ENCODE results near the gene RBM5. TPM values are rescaled to one million over a fixed set of nuclear protein-coding genes. Genes with fewer than 3 reads are reported as not detected.

The RBM5 gene
- total and polyA plus RNA-seq, 8 donors = 117 to 525 (median 415) TPM

DNA sequence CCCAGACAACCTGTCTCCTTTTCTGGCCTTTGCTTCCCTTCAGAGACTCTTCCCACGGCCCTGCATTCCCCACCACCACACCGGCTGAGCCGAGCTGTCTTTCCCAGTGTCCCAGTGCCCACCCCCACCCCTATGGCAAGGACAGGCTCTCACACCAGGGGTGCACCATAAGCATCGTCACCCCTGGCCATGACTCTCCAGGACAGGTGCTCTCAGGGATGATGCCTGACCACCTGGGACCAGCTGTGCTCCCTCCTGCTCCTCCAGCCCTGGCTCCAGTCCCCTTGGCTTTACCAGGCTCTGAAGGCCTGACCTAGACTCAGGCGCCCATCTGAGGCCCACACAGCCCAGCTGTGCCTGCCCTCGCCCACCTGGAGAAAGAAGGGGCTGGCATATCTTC is 48.8 kb downstream of the RBM5 start:
- intact Hi-C loops (cut with DNase I) = no loop called here
- Histone ChIP-seq H3K36me3 (no peaks in the 10 kb centered on the region), H3K27me3 (no peaks in the 10 kb centered on the region), H3K9me3 (no peaks in the 10 kb centered on the region), H3K4me3 (no peak overlapping the region), H3K27ac (no peak overlapping the region), H3K4me1 (peaks cover 7 to 18% of the 10 kb centered on the region in 2 donors)
- no peak for TF ChIP-seq CTCF (IDR thresholded peaks at IDR 0.05)
- ATAC-seq (no peak), DNase-seq (no peak)

- no peaks in the 10 kb centered on the region for H3K27me3 ChIP-seq
- peak; percentile 45 for ATAC-seq
- peak in 1 of 4 donors; percentile 67 for DNase-seq
- intact Hi-C loops (cut with DNase I) = no loop called here
- no peak overlapping the region for H3K4me3 ChIP-seq
- H3K4me1 ChIP-seq = peaks cover 7 to 18% of the 10 kb centered on the region in 2 donors
- no peak for TF ChIP-seq CTCF (IDR thresholded peaks at IDR 0.05)
- no peak overlapping the region for H3K27ac ChIP-seq
- no peaks in the 10 kb centered on the region for H3K36me3 ChIP-seq
- no peaks in the 10 kb centered on the region for H3K9me3 ChIP-seq
Observed at GRCh38 chr3:50138266-50139200, 49.8 kb downstream of the RBM5 start.

DNA sequence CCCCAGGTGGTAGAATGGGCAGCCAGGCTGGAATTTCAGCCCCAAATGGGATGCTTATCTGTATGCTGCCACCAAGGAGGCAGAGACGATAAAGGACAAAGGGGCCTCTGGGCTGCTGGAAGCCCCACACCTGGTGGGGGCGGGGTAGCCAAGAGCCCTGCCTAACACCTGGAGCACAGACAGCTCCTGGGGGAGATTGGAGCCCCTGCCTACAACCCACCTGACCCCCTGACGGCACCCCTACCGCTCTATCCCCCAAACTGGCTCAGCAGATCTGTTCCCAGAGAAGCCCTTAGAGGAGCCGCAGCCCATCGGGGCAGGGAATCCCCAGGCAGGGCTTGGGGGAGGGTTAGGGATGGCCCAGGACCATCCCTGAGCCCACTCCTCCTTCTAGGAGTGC is 50.6 kb downstream of the RBM5 start:
- H3K27ac ChIP-seq = no peak overlapping the region
- no peak overlapping the region for H3K4me3 ChIP-seq
- H3K4me1 ChIP-seq = peaks cover 7 to 18% of the 10 kb centered on the region in 2 donors
- no peaks in the 10 kb centered on the region for H3K9me3 ChIP-seq
- ATAC-seq = no peak
- no peaks in the 10 kb centered on the region for H3K27me3 ChIP-seq
- intact Hi-C loops (cut with DNase I) = no loop called here
- no peak for TF ChIP-seq CTCF (IDR thresholded peaks at IDR 0.05)
- no peak for DNase-seq
- no peaks in the 10 kb centered on the region for H3K36me3 ChIP-seq

DNA sequence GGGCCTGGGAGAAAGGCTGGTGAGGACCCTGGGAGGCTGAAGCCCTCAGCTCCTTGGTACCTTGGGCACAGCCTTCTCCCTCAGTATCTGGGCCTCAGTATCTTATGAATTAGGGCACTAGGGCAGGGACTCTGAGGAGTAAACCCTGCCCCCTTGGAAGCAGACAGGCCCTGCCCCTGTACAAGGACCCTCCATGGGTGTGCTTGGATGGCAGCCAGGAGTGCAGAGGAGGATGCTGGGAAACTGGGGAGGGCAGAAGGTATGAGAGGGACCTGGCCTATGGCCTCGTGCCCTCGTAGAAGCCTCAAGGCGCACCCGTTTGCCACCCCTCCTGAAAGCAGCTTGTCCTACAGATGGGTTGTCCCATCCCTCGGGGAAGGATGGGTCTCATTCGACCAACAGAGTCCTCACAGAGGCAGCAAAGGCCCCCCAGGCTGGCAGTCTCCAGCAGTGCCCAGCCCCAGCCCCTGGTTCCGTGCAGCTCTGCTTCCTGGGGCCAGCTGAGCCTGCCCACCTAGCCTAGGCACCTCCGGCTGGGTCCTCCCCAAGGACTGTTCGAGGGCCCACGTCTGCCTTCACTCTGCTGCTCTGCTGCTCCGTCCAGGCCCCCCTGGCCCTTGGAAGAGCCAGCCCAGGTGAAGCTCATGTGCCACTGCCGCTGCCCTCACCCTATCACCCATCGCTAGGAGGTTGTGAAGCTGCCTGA is 51.2 kb downstream of the RBM5 start:
- no peaks in the 10 kb centered on the region for H3K27me3 ChIP-seq
- H3K4me1 ChIP-seq = peaks cover 7 to 18% of the 10 kb centered on the region in 2 donors
- no peak for DNase-seq
- H3K4me3 ChIP-seq = no peak overlapping the region
- no peak for TF ChIP-seq CTCF (IDR thresholded peaks at IDR 0.05)
- ATAC-seq = peak; percentile 64
- no peak overlapping the region for H3K27ac ChIP-seq
- H3K36me3 ChIP-seq = no peaks in the 10 kb centered on the region
- intact Hi-C loops (cut with DNase I) = no loop called here
- no peaks in the 10 kb centered on the region for H3K9me3 ChIP-seq

- DNase-seq (no peak), ATAC-seq (no peak)
- no peak for TF ChIP-seq CTCF (IDR thresholded peaks at IDR 0.05)
- Histone ChIP-seq H3K36me3 (no peaks in the 10 kb centered on the region), H3K27ac (no peak overlapping the region), H3K9me3 (no peaks in the 10 kb centered on the region), H3K4me3 (no peak overlapping the region), H3K4me1 (peaks cover 7 to 18% of the 10 kb centered on the region in 2 donors), H3K27me3 (no peaks in the 10 kb centered on the region)
- intact Hi-C loops (cut with DNase I) = no loop called here
Observed at GRCh38 chr3:50140990-50141389, 52.3 kb downstream of the RBM5 start.

Measured in left lung (tissue), 10 donors.